Endodermal cell (in vitro differentiated cells): ENCODE data around the gene MLXIP. TPM values are rescaled to one million over a fixed set of nuclear protein-coding genes. Genes with fewer than 3 reads are reported as not detected.

Experiments
- DNase-seq: peaks from one replicate; pipeline ENCODE4 v3.0.0-alpha.2; 2017
- H3K27ac ChIP-seq: 2 replicates; pipeline ENCODE4 v1.5.1; 2013; ENCODE audit warnings: mild to moderate bottlenecking, low read depth, low read length, moderate library complexity
- H3K27me3 ChIP-seq: 2 replicates; pipeline ENCODE4 v1.6.1; 2013; ENCODE audit warnings: mild to moderate bottlenecking, low read length, moderate library complexity; ENCODE audit not compliant: insufficient read depth, control insufficient read depth, poor library complexity, severe bottlenecking
- H3K36me3 ChIP-seq: 2 replicates; pipeline ENCODE4 v1.7.0; 2013; ENCODE audit warnings: mild to moderate bottlenecking, low read length, moderate library complexity; ENCODE audit not compliant: control insufficient read depth, insufficient read depth
- H3K4me1 ChIP-seq: one replicate; pipeline ENCODE4 v1.7.0; 2013; ENCODE audit warnings: low read length; ENCODE audit not compliant: control insufficient read depth, insufficient read depth
- H3K4me3 ChIP-seq: 2 replicates; pipeline ENCODE4 v1.5.1; 2013; ENCODE audit warnings: mild to moderate bottlenecking, low read length, moderate library complexity
- H3K9ac ChIP-seq: 2 replicates; pipeline ENCODE4 v1.6.1; 2013; ENCODE audit warnings: mild to moderate bottlenecking, low read length, moderate library complexity; ENCODE audit not compliant: poor library complexity, severe bottlenecking; ENCODE audit errors: extremely low read depth
- H3K9me3 ChIP-seq: 2 replicates; pipeline ENCODE4 v1.6.1; 2013; ENCODE audit warnings: mild to moderate bottlenecking, low read length, moderate library complexity; ENCODE audit not compliant: control insufficient read depth
- H3K27ac Mint-ChIP-seq: 2 replicates; pipeline ENCODE4 v1.8.0; 2020; ENCODE audit warnings: mixed read lengths
- H3K27me3 Mint-ChIP-seq: 2 replicates; pipeline ENCODE4 v1.8.0; 2021; ENCODE audit warnings: mild to moderate bottlenecking, mixed read lengths; ENCODE audit not compliant: insufficient read depth
- H3K36me3 Mint-ChIP-seq: 2 replicates; pipeline ENCODE4 v1.8.0; 2020; ENCODE audit warnings: low read depth, mixed read lengths
- H3K4me1 Mint-ChIP-seq: 2 replicates; pipeline ENCODE4 v1.8.0; 2020; ENCODE audit warnings: mixed read lengths
- H3K4me3 Mint-ChIP-seq: 2 replicates; pipeline ENCODE4 v1.8.0; 2020; ENCODE audit warnings: mild to moderate bottlenecking, moderate library complexity, mixed read lengths
- H3K9me3 Mint-ChIP-seq: 2 replicates; pipeline ENCODE4 v1.8.0; 2020; ENCODE audit warnings: mild to moderate bottlenecking, mixed read lengths
- CTCF ChIP-seq: fragments of 200-600 bp; sonication (generic); conservative IDR thresholded peaks from 2 replicates; pipeline ENCODE4 v1.5.0; 2021; ENCODE audit warnings: antibody characterized with exemption, mild to moderate bottlenecking
- WGBS, 2 experiments: methylation state at CpG; one replicate each; pipeline versions ENCODE4 v1.1.5 to v1.1.7; 2013; ENCODE audit warnings: missing lambda C conversion rate in 2 of 2, mixed read lengths in 1 of 2; ENCODE audit not compliant: insufficient coverage in 1 of 2, insufficient read length in 1 of 2; 5-methylcytosine and 5-hydroxymethylcytosine counted together
- total RNA-seq, 2 donors: library from RNA; stranded (reverse); fragmentation: NEBNext Ultra II Directional in 1 of 2; extraction: Animal tissue kit (Norgen Biotek cat#: 25700) in 1 of 2; gene quantifications; 2 replicates in 1 of 2; 3 replicates in 1 of 2; pipeline ENCODE4 v1.2.1, GENCODE V29; 2021

The MLXIP gene
- total RNA-seq, 2 donors from 2014 or later = 27.4 to 32.2 TPM

DNA sequence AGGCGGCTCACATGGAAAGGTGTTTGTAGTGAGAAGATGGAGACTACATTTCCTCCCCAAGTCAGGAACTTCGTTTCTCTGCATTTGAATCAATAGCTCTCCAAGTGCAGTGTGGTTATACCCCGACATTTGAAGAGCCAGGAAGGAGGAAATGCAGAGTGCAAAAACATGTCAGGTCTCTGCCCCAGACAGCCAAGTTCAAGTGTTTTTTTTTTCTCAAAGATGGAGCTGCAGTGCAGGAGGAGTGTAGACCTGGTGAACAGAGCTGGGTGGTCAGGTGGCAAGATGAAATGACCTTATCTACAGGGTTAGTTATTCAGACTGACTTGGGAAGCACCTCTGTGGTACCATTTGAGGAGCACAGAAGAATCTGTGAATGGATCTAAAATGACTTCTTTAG is 21.3 kb downstream of the MLXIP start:
- Mint-ChIP-seq H3K27me3 (no peaks in the 10 kb centered on the region), H3K4me1 (peaks cover 41% of the 10 kb centered on the region), H3K9me3 (peaks cover 6% of the 10 kb centered on the region), H3K36me3 (peaks cover 4% of the 10 kb centered on the region), H3K4me3 (no peak overlapping the region), H3K27ac (no peak overlapping the region)
- Histone ChIP-seq H3K36me3 (no peaks in the 10 kb centered on the region), H3K27me3 (no peaks in the 10 kb centered on the region), H3K27ac (no peak overlapping the region), H3K9ac (no peak overlapping the region), H3K4me3 (no peak overlapping the region), H3K9me3 (peaks cover 7% of the 10 kb centered on the region), H3K4me1 (peaks cover 19% of the 10 kb centered on the region)
- no peak for DNase-seq
- TF ChIP-seq CTCF = no peak
- 76 to 82% methylated on average over 3 of the region's 3 CpGs for WGBS, 2 experiments

GRCh38 chr12:122100568-122100967 is 22.0 kb downstream of the MLXIP start:
- no peak for DNase-seq
- Histone ChIP-seq H3K27ac (no peak overlapping the region), H3K4me1 (peaks cover 22% of the 10 kb centered on the region), H3K4me3 (no peak overlapping the region), H3K9ac (no peak overlapping the region), H3K9me3 (peaks cover 7% of the 10 kb centered on the region), H3K36me3 (no peaks in the 10 kb centered on the region), H3K27me3 (no peaks in the 10 kb centered on the region)
- no peak overlapping the region for H3K27ac Mint-ChIP-seq
- H3K4me3 Mint-ChIP-seq = no peak overlapping the region
- TF ChIP-seq CTCF = no peak
- peaks cover 45% of the 10 kb centered on the region for H3K4me1 Mint-ChIP-seq
- H3K27me3 Mint-ChIP-seq = no peaks in the 10 kb centered on the region
- peaks cover 4% of the 10 kb centered on the region for H3K36me3 Mint-ChIP-seq
- peaks cover 6% of the 10 kb centered on the region for H3K9me3 Mint-ChIP-seq
- no CpG with 5 or more reads among the region's 1 CpG for WGBS, 2 experiments

- Histone ChIP-seq H3K4me1 (peaks cover 28% of the 10 kb centered on the region), H3K4me3 (no peak overlapping the region), H3K36me3 (no peaks in the 10 kb centered on the region), H3K27me3 (no peaks in the 10 kb centered on the region), H3K9me3 (peaks cover 7% of the 10 kb centered on the region), H3K27ac (no peak overlapping the region), H3K9ac (no peak overlapping the region)
- no peaks in the 10 kb centered on the region for H3K27me3 Mint-ChIP-seq
- 91 to 100% methylated on average over 2 to 3 of the region's 3 CpGs for WGBS, 2 experiments
- H3K27ac Mint-ChIP-seq = no peak overlapping the region
- TF ChIP-seq CTCF = no peak
- no peak overlapping the region for H3K4me3 Mint-ChIP-seq
- no peak for DNase-seq
- H3K4me1 Mint-ChIP-seq = peaks cover 50% of the 10 kb centered on the region
- peaks cover 6% of the 10 kb centered on the region for H3K9me3 Mint-ChIP-seq
- H3K36me3 Mint-ChIP-seq = peaks cover 4% of the 10 kb centered on the region
Measured at GRCh38 chr12:122102331-122102730, 23.8 kb downstream of the MLXIP start.
